HPDE6-E6E7 (cell line): Measurements from ENCODE around the gene WDR89.
"Not testable (repeated sequence)": the region's sequence is repeated elsewhere in the genome, so short reads cannot be mapped to it uniquely, and the experiment has no call there.

ENCODE experiments used
- DNase-seq: peaks from one replicate; pipeline ENCODE4 v3.0.0; 2011; ENCODE audit warnings: missing footprints; ENCODE audit errors: extremely low spot score

WDR89 gene

DNA sequence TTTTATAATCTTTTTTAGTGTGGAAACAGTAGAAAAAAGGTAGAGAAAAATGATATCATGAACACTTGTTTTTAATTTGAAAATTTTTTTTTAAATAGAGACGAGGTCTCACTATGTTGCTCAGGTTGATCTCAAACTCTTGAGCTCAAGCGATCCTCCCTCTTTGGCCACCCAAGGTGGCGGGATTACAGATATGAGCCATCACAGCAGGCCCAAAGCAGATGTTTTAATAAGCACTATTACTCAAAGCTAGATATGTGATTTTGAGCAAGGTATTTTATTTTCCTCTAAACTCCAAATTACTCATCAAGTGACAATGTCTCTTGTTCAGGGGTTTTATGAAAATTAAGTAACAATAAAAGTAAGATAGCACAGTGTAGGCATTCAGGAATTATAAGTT is 10.7 kb upstream of the WDR89 start:
- no peak for DNase-seq

- no peak for DNase-seq
Measured at GRCh38 chr14:63650256-63650952, 8.7 kb upstream of the WDR89 start.

- no peak for DNase-seq
Measured at GRCh38 chr14:63647696-63648410, 6.2 kb upstream of the WDR89 start.

DNA sequence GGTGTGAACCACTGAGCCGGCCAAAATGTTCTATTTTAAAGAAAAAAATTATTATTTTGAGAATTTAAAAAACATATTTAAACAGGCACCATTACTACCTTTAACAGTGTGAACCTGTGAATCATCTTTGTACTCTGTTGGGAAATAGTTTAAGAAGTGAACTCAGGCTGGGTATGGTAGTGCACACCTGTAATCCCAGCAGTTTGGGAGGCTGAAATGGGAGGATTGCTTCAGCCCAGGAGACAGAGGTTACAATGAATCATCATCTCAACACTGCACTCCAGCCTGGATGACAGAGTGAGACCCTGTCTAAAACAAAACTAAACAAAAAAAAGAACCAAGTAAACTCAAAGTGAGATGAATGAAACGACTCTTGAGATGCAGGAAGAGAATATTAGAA is 3.1 kb upstream of the WDR89 start:
- DNase-seq = no peak

DNA sequence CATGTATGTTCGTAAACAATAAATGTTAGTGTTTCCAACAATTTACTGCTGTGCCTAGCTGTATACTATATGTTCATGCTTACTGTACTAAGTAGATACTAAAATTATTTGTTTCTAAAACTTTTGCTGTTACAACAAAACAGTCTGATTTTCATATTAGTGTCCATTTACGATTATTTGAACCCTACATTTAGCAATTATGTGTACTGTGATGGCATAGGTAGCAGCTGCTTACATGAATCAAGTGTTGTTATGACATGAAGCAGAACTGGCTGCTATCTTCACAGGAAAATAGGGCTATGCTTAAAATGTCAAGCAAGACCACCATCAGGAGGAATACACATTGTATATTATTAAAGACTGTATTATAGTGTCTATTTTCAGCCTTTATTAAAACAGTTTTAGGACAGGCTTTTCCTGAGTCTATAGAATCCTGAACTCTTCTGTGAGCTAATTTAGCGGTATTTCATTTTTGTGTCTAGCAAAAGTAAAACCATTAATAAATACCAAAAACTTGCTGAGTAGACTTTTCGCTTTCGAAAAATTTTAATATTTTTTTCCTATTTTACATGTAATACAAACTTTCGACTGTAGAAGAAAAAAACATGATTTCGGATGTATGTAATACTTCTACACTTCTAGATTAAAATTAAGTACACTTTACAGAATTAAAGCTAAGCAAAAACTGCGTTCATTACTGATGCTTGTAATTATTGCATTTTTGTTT is 1.1 kb upstream of the WDR89 start:
- no peak for DNase-seq

DNA sequence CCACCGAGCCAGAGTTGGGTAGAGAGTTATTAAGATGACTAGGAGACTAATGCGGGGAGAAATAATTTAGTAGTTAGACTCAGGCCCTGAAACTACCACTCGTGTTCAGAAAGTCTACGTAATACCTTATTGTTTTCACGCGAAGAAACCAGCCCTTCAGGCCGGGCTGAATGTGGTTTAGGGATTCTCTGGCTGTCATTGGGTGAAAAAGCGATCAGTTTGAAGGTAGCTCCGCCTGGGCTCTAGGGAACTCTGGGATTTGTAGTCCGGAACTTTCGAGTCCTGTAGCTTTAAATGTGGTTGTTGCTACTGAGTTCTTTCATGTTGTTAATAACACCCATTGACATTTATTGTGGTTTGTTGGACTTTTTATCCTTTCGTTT is 549 bp upstream of the WDR89 start:
- peak; percentile 88 for DNase-seq

- DNase-seq = no peak
Measured at GRCh38 chr14:63638493-63638892, 3.2 kb downstream of the WDR89 start.

DNA sequence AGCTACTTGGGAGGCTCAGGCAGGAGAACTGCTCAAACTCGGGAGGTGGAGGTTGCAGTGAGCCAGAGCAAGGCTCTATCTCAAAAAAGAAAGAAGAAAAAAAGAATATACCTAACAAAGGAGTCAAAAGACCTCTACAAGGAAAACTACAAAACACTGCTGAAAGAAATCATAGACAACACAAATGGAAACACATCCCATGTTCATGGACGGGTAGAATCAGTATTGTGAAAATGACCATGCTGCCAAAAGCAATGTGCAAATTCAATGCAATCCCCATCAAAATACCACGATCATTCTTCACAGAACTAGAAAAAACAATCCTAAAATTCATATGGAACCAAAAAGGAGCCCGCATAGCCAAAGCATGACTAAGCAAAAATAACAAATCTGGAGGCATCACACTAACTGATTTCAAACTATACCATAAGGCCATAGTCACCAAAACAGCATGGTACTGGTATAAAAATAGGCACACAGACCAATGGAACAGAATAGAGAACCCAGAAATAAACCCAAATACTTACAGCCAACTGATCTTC is 5.5 kb downstream of the WDR89 start:
- not testable (repeated sequence) for DNase-seq

DNA sequence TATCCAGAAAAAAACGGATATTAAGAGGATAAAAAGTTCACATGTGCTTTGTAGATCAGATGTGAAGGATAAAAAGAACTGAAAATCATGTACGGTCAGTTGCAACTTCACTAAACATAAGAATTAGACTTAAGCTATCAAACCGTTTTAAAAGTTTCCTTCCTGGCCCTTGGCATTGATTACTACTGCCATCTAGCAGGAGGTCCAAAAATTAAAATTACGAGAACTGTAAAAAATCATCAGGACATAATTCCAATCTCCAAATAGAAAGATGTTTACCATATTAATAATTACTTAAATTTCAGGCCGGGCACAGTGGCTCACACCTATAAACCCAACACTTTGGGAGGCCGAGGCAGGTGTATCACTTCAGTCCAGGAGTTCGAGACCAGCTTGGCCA is 7.9 kb downstream of the WDR89 start:
- no peak for DNase-seq

- peak; percentile 34 for DNase-seq
Measured at GRCh38 chr14:63632932-63633514, 8.6 kb downstream of the WDR89 start.

DNA sequence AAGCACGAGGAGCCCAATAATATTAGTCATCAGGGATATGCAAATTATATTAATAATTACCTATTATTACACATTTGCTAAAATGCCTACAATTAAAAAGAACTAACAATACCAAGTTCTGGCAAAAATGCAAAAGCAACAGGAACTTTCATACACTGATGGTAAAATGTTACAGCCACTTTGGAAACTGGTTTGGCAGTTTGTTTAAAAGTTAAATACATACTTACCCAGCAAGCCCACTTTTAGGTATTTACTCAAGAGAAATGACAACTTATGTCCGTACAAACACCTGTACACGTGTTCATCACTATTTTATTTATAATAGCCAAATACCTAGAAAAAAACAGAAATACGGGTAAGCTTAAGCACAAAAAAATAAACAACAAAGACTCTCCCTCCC is 17.0 kb downstream of the WDR89 start:
- DNase-seq = no peak

GRCh38 chr14:63624203-63624602 is 17.5 kb downstream of the WDR89 start:
- no peak for DNase-seq

DNA sequence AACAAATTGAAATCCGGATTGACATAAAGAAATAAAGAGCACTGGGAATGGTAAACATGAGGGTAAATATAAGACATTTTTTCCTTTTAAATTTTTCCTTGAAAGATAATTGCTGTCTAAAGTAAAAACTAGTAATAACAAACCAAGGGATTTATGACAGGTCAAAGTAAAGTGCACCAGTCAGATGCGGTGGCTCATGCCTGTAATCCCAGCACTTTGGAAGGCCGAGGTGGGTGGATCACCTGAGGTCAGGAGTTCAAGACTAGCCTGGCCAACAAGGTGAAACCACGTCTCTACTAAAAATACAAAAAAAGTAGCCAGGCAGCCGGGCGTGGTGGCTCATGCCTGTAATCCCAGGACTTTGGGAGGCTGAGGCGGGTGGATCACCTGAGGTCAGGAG is 19.7 kb downstream of the WDR89 start:
- not testable (repeated sequence) for DNase-seq

GRCh38 chr14:63616015-63616414 is 25.7 kb downstream of the WDR89 start:
- DNase-seq = no peak

- DNase-seq = no peak
Measured at GRCh38 chr14:63614679-63615363, 26.9 kb downstream of the WDR89 start.

DNA sequence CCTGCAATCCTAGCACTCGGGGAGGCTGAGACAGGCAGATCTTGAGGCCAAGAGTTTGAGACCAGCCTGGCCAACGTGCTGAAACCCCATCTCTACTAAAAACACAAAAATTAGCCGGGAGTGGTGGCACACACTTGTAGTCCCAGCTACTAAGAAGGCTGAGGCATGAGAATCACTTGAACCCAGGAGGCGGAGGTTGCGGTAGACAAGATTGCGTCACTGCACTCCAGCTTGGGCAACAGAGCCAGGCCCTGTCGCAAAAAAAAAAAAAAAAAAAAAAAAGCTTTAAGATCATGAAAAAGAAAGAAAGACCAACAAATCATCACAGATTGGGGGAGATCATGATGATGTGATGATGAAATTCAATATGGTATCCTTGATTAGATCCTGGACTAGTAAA is 30.6 kb downstream of the WDR89 start:
- no peak for DNase-seq

DNA sequence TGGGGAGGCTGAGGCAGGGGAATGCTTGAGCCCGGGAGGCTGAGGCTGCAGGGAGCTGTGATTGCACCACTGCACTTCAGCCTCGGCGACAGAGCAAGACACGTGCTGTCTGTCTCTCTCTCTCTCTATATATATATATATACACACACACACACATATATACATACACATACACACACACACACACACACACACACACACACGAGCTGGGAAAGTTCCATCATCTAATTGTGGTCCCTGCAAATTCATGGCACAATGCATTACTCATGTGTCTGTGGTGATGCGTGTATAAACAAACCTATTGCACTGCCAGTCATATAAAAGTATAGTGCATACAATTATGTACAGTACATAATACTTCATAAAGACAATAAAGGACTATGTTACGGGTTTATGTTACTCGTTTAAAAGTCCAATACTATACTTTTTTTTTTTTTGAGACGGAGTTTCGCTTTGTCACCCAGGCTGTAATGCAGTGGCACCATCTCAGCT is 36.6 kb downstream of the WDR89 start:
- no peak for DNase-seq

DNA sequence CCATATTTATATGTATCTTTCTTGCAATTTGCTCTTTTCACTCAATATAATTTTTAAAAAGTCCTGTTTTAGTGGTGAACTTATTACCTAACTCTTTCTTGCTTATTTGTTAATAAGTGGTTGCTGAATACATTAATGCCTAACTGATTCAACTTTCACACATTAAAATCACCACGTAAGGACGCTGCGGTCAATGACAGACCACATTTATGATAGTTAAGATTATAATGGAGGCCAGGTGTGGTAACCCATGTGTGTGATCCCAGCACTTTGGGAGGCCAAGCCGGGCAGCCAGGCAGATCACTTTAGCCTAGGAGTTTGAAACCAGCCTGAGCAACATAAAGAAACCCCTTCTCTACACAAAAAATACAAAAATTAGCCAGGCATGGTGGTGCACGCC is 37.0 kb downstream of the WDR89 start:
- DNase-seq = no peak

DNA sequence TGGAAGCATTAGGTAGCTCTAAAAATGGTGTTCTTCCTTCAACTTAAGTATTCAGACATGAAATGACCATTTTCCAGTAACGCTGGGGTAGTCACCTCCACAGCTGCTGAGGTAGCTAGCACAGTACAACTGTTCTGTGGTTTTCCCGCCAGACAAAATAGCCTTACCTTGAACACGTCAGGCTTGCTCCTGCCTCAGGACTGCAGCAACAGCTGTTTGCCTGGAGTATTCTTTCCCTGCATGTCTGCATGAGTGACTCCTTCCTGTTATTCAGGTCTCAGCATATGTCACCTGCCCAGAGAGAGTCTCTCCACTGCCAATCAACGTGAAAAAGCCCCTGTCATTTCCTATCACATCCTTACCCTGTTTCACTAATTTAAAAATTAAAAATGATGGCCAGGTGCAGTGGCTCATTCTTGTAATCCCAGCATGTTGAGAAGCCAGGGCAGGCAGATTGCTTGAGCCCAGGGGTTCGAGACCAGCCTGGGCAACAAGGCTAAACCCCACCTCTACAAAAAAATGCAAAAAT is 37.9 kb downstream of the WDR89 start:
- no peak for DNase-seq

- no peak for DNase-seq
Measured at GRCh38 chr14:63598807-63599206, 42.9 kb downstream of the WDR89 start.

DNA sequence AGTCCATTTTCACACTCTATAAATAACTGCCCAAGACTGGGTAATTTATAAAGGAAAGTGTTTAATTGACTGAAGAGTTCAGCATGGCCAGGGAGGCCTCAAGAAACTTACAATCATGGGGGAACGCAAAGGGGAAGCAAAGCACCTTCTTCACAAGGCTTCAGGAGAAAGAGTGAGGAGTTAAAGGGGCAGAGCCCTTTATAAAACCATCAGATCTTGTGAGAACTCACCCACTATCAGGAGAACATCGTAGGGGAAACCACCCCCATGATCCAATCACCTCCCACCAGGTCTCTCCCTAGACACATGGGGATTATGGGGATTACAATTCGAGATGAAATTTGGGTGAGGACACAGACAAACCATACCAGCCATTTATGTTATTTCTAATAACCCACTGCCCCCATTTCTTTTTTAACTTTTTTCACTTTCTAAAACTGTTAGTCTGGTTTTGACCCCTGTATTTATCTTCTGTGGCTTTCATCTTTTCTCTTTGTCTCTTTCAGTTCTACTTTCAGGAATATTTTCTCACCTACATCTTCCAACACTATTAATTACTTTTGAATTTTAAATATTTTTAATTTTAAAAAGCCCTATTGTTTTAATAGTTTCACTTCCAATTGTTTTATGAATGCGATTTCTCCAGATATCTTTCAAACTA is 44.5 kb downstream of the WDR89 start:
- no peak for DNase-seq
